IPS DF 4.7 (cell line): ENCODE data around the gene DDX51.
"Not testable (repeated sequence)": the region's sequence is repeated elsewhere in the genome, so short reads cannot be mapped to it uniquely, and the experiment has no call there.

Source experiments
- DNase-seq: peaks from one replicate; pipeline ENCODE4 v3.0.0-alpha.2; 2013; ENCODE audit warnings: low spot score; ENCODE audit errors: extremely low read depth

Gene DDX51

GRCh38 chr12:132154941-132155770 is 11.0 kb upstream of the DDX51 start:
- DNase-seq = no peak

- DNase-seq = no peak
These were observed 10.2 kb upstream of the DDX51 start for GRCh38 chr12:132154341-132154761.

GRCh38 chr12:132153501-132154340 is 9.6 kb upstream of the DDX51 start:
- DNase-seq = peak; percentile 69

GRCh38 chr12:132152953-132153352 is 8.8 kb upstream of the DDX51 start:
- DNase-seq = no peak

- no peak for DNase-seq
These were observed 8.3 kb upstream of the DDX51 start for GRCh38 chr12:132152411-132152821.

GRCh38 chr12:132151766-132152410 is 7.8 kb upstream of the DDX51 start:
- DNase-seq = no peak

GRCh38 chr12:132151145-132151765 is 7.1 kb upstream of the DDX51 start:
- DNase-seq = no peak

GRCh38 chr12:132150780-132151144 is 6.6 kb upstream of the DDX51 start:
- no peak for DNase-seq

- DNase-seq = not testable (repeated sequence)
These were observed 5.4 kb upstream of the DDX51 start for GRCh38 chr12:132149526-132149925.

GRCh38 chr12:132148368-132149045 is 4.4 kb upstream of the DDX51 start:
- no peak for DNase-seq

GRCh38 chr12:132147423-132148367 is 3.6 kb upstream of the DDX51 start:
- no peak for DNase-seq

- no peak for DNase-seq
These were observed 2.8 kb upstream of the DDX51 start for GRCh38 chr12:132146772-132147422.

GRCh38 chr12:132146098-132146497 is 2.0 kb upstream of the DDX51 start:
- DNase-seq = no peak

GRCh38 chr12:132145334-132145733 is 1.2 kb upstream of the DDX51 start:
- DNase-seq = no peak

- DNase-seq = no peak
These were observed 670 bp upstream of the DDX51 start for GRCh38 chr12:132144810-132145168.

GRCh38 chr12:132143336-132144071 is 615 bp downstream of the DDX51 start:
- no peak for DNase-seq

- no peak for DNase-seq
These were observed 1.3 kb downstream of the DDX51 start for GRCh38 chr12:132142679-132143335.
